Measurements from ENCODE around the gene SNURF. TPM values are rescaled to one million over a fixed set of nuclear protein-coding genes. Genes with fewer than 3 reads are reported as not detected.
"Not testable (repeated sequence)": the region's sequence is repeated elsewhere in the genome, so short reads cannot be mapped to it uniquely, and the experiment has no call there.

Gene SNURF
- 12.1 and 14.0 TPM in 2 replicates for total RNA-seq
- long read RNA-seq, partial matches to known transcripts = 0 of 1 reads
- long read RNA-seq, other reads (novel, unspliced or antisense) = 0 of 1 reads

DNA sequence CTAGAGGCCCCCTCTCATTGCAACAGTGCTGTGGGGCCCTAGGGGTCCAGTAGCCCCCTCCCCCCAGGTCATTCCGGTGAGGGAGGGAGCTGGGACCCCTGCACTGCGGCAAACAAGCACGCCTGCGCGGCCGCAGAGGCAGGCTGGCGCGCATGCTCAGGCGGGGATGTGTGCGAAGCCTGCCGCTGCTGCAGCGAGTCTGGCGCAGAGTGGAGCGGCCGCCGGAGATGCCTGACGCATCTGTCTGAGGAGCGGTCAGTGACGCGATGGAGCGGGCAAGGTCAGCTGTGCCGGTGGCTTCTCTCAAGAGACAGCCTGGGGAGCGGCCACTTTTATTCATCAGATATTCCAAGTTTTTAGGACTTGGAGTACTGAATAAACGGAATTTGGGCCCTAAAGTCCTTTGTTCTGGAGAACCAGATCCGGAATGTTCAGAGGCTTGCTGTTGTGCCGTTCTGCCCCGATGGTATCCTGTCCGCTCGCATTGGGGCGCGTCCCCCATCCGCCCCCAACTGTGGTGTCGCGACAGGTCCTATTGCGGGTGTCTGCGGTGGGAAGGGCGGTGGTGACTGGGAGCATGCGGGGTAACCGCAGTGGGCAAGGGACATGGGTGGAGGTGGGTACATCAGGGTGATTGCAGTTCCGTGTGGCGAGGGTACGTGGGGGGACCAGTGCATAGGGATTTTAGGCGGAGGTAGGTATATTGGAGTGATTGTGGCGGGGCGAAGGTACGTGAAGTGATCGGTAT, at the start of gene SNURF, which contains the start of gene SNRPN:
TSS of gene SNURF (plus strand) at position 205 of the 748 bp plus-strand sequence. CDS start at position 267, 62 bp downstream.
TSS of gene SNRPN (plus strand) at position 205 of the 748 bp plus-strand sequence. CDS start 19,467 bp downstream, outside the sequence.
- Mint-ChIP-seq H3K27ac (ENCODE audit: unreplicated experiment) (peak within 1 kb of the TSS; percentile 96), H3K4me1 (peaks cover 24% of the 10 kb centered on the region), H3K4me3 (peak within 1 kb of the TSS; percentile 93), H3K36me3 (ENCODE audit: low read depth) (peaks cover 2% of the 10 kb centered on the region), H3K27me3 (ENCODE audit: low read depth) (no peaks in the 10 kb centered on the region), H3K9me3 (no peaks in the 10 kb centered on the region)
- TF ChIP-seq, protein P1, sequence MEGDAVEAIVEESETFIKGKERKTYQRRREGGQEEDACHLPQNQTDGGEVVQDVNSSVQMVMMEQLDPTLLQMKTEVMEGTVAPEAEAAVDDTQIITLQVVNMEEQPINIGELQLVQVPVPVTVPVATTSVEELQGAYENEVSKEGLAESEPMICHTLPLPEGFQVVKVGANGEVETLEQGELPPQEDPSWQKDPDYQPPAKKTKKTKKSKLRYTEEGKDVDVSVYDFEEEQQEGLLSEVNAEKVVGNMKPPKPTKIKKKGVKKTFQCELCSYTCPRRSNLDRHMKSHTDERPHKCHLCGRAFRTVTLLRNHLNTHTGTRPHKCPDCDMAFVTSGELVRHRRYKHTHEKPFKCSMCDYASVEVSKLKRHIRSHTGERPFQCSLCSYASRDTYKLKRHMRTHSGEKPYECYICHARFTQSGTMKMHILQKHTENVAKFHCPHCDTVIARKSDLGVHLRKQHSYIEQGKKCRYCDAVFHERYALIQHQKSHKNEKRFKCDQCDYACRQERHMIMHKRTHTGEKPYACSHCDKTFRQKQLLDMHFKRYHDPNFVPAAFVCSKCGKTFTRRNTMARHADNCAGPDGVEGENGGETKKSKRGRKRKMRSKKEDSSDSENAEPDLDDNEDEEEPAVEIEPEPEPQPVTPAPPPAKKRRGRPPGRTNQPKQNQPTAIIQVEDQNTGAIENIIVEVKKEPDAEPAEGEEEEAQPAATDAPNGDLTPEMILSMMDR (conservative IDR thresholded peaks at IDR 0.05) = no peak
- peak; percentile 53 for DNase-seq (ENCODE audit: low read depth, low spot score)

DNA sequence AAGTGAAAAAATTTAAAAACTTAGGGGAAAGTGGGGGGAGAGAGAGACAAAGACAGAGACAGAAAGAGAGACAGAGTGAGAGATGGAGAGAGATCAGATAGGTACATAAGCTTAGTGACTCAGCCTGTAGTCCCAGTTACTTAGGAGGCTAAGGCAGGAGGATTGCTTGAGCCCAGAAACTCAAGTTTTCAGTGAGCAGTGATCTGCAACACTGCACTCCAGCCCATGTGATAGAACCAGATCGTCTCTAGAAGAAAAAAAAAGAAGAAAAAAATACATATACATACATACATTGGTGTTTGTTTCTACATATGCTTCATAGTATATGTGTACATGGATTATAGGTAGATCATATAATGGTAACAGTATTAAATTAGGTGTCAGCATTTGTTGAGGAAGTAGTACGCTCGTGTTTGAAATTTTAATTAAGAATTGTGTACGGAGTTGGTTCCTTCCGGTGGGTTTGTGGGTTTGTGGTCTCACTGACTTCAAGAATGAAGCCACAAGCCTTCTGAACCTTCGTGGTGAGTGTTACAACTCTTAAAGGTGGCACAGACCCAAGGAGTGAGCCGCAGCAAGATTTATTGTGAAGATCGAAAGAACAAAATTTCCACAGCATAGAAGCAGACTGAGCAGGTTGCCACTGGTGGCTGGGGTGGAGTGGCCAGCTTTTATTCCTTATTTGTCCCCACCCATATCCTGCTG, 38.3 kb upstream of the SNURF start:
- TF ChIP-seq, protein P1 (conservative IDR thresholded peaks at IDR 0.05) = no peak
- DNase-seq (ENCODE audit: low read depth, low spot score) = no peak
- Mint-ChIP-seq H3K36me3 (ENCODE audit: low read depth) (peaks cover 5% of the 10 kb centered on the region), H3K9me3 (peaks cover 15% of the 10 kb centered on the region), H3K27ac (ENCODE audit: unreplicated experiment) (no peak overlapping the region), H3K4me1 (peaks cover 7% of the 10 kb centered on the region), H3K4me3 (no peak overlapping the region), H3K27me3 (ENCODE audit: low read depth) (no peaks in the 10 kb centered on the region)

DNA sequence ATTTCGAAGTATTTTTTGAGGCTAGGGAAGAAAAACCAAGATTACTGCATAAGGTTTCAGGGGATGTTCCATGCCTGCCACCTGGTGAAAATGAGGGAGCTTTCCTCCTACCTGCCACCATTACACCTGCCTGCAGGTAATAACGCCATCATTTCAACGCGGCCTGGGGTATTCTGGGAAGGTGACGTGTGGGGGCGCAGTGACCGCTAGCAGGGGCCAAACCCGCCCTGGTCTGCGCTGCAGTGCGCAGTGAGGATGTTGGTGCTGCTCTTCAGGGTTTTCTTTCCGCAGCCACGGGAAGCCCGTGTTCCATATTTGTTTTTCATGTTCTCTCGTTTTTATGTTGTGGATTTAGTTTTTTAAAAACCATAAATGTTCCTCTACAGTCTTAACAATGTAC, 37.4 kb upstream of the SNURF start:
- TF ChIP-seq, protein P1 (conservative IDR thresholded peaks at IDR 0.05) = no peak
- Mint-ChIP-seq H3K27me3 (ENCODE audit: low read depth) (no peaks in the 10 kb centered on the region), H3K4me3 (no peak overlapping the region), H3K4me1 (peaks cover 7% of the 10 kb centered on the region), H3K9me3 (peaks cover 15% of the 10 kb centered on the region), H3K36me3 (ENCODE audit: low read depth) (peaks cover 5% of the 10 kb centered on the region), H3K27ac (ENCODE audit: unreplicated experiment) (no peak overlapping the region)
- DNase-seq (ENCODE audit: low read depth, low spot score) = no peak

GRCh38 chr15:24919446-24919845, 35.3 kb upstream of the SNURF start:
- DNase-seq (ENCODE audit: low read depth, low spot score) = no peak

DNA sequence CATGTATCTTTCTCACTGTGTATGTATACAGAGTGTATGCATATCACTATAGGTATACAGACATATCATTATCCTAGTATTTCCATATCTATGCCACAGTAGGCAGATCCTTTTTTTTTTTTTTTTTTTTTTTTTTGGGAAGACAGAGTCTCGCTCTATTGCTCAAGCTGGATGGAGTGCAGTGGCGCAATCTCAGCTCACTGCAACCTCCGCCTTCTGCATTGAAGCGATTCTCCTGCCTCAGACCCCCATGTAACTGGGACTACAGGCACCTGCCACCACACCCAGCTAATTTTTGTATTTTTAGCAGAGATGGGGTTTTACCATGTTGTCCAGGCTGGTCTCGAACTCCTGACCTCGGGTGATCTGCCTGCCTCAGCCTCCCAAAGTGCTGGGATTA, 32.0 kb upstream of the SNURF start:
- H3K36me3 Mint-ChIP-seq (ENCODE audit: low read depth); DNase-seq (ENCODE audit: low read depth, low spot score); H3K27ac Mint-ChIP-seq (ENCODE audit: unreplicated experiment); H3K4me1 Mint-ChIP-seq; H3K27me3 Mint-ChIP-seq (ENCODE audit: low read depth); H3K4me3 Mint-ChIP-seq; H3K9me3 Mint-ChIP-seq: not testable (repeated sequence)

More at GRCh38 chr15:24919446-24919845, 35.3 kb upstream of the SNURF start:
- TF ChIP-seq, protein P1 (conservative IDR thresholded peaks at IDR 0.05) = no peak
- H3K36me3 Mint-ChIP-seq (ENCODE audit: low read depth) = peaks cover 5% of the 10 kb centered on the region
- no peaks in the 10 kb centered on the region for H3K27me3 Mint-ChIP-seq (ENCODE audit: low read depth)
- H3K4me3 Mint-ChIP-seq = no peak overlapping the region
- H3K4me1 Mint-ChIP-seq = no peaks in the 10 kb centered on the region
- H3K9me3 Mint-ChIP-seq = peaks cover 15% of the 10 kb centered on the region
- no peak overlapping the region for H3K27ac Mint-ChIP-seq (ENCODE audit: unreplicated experiment)
